Body of pancreas (tissue), 4 donors: ENCODE measurements around the gene SLC13A3. TPM values are rescaled to one million over a fixed set of nuclear protein-coding genes. Genes with fewer than 3 reads are reported as not detected.
A peak's percentile ranks its signal among the peaks of the same experiment; 100 is the strongest.

Experiments
- ATAC-seq: fragments of 150-250 bp; one replicate; pipeline ENCODE4 v1.9.1; 2016
- DNase-seq, 4 donors: peaks; one replicate each; pipeline ENCODE4 v3.0.0-alpha.2; 2019
- H3K27ac ChIP-seq, 4 donors: fragments of 200-600 bp; sonication (generic); 1 replicate in 3 of 4; 2 replicates in 1 of 4; pipeline versions ENCODE4 v1.5.1 to v1.6.1; 2016 to 2019; ENCODE audit warnings: mild to moderate bottlenecking in 1 of 4, mixed read lengths in 1 of 4, moderate library complexity in 1 of 4
- H3K27me3 ChIP-seq, 2 donors: fragments of 200-600 bp; sonication (generic); one replicate each; pipeline ENCODE4 v1.6.0; 2016; ENCODE audit warnings: mild to moderate bottlenecking in 1 of 2
- H3K36me3 ChIP-seq, 2 donors: fragments of 200-600 bp; sonication (generic); replicated peaks in 1 of 2; 2 replicates each; pipeline ENCODE4 v1.5.1; 2016; ENCODE audit warnings: low read depth in 2 of 2; ENCODE audit not compliant: insufficient read depth in 1 of 2
- H3K4me1 ChIP-seq: fragments of 200-600 bp; sonication (generic); one replicate; pipeline ENCODE4 v1.6.0; 2016
- H3K4me3 ChIP-seq, 2 donors: fragments of 200-600 bp; sonication (generic); 1 replicate in 1 of 2; 2 replicates in 1 of 2; pipeline ENCODE4 v1.5.1; 2016 to 2019
- H3K9me3 ChIP-seq, 3 donors: fragments of 200-600 bp; sonication (generic); 1 replicate in 2 of 3; 2 replicates in 1 of 3; pipeline ENCODE4 v1.5.1; 2016
- POLR2A ChIP-seq, 3 donors: fragments of 450-650 bp; IDR thresholded peaks; one replicate each; pipeline ENCODE4 v1.6.1; 2016; ENCODE audit warnings: antibody characterized with exemption in 3 of 3, mild to moderate bottlenecking in 2 of 3
- WGBS, 2 donors: methylation state at CpG; one replicate each; pipeline ENCODE4 v1.1.5; 2017; 5-methylcytosine and 5-hydroxymethylcytosine counted together
- intact Hi-C: fragments of 100-400 bp; cut with DNase I; formaldehyde crosslinking; loops from one replicate; pipeline ENCODE4 v1.15.1; 2023
- total RNA-seq, 2 donors: library from RNA; depleted of rRNA; stranded (reverse); fragments of >200 nt; gene quantifications; one replicate each; pipeline ENCODE4 v1.1.0, GENCODE V29; 2016
- TF ChIP-seq, protein P1 (sequence below), 7 experiments: fragments of 450-650 bp in 4 of 7; fragments of 200-600 bp in 3 of 7; sonication (generic) in 3 of 7; IDR thresholded peaks; one replicate each; pipeline ENCODE4 v1.5.1; 2016 to 2019; ENCODE audit warnings: antibody characterized with exemption in 7 of 7

SLC13A3 gene
- total RNA-seq, 2 donors from 2014 or later = 3.4 to 6.3 TPM

DNA sequence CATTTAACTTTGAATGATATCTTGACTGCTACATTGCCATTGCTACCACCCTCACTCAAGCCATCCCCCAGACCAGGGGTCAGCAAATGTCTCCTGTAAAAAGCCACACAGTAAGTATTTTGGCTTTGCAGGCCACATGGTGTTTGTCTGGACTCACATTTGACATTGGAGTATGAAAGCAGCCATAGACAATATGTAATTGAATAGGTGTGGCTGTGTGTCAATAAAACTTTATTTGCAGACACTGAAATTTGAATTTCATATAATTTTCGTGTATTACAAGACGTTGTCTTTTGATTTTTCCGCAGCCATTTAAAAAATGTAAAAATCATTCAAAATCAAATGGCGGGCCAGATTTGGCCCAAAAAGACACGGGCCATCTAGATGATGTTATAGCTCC lies 64.5 kb downstream of the SLC13A3 start:
- H3K9me3 ChIP-seq = no peaks in the 10 kb centered on the region
- WGBS, 2 donors = 96 to 98% methylated on average over 5 of the region's 5 CpGs
- H3K27me3 ChIP-seq = no peaks in the 10 kb centered on the region
- H3K4me3 ChIP-seq = no peak overlapping the region
- DNase-seq = no peak
- intact Hi-C loops = no loop called here
- no peak for TF ChIP-seq POLR2A (IDR thresholded peaks at IDR 0.05)
- TF ChIP-seq, protein P1, sequence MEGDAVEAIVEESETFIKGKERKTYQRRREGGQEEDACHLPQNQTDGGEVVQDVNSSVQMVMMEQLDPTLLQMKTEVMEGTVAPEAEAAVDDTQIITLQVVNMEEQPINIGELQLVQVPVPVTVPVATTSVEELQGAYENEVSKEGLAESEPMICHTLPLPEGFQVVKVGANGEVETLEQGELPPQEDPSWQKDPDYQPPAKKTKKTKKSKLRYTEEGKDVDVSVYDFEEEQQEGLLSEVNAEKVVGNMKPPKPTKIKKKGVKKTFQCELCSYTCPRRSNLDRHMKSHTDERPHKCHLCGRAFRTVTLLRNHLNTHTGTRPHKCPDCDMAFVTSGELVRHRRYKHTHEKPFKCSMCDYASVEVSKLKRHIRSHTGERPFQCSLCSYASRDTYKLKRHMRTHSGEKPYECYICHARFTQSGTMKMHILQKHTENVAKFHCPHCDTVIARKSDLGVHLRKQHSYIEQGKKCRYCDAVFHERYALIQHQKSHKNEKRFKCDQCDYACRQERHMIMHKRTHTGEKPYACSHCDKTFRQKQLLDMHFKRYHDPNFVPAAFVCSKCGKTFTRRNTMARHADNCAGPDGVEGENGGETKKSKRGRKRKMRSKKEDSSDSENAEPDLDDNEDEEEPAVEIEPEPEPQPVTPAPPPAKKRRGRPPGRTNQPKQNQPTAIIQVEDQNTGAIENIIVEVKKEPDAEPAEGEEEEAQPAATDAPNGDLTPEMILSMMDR (IDR thresholded peaks at IDR 0.05) = no peak
- H3K4me1 ChIP-seq = no peaks in the 10 kb centered on the region
- no peak for ATAC-seq
- H3K36me3 ChIP-seq = no peaks in the 10 kb centered on the region
- no peak overlapping the region for H3K27ac ChIP-seq

DNA sequence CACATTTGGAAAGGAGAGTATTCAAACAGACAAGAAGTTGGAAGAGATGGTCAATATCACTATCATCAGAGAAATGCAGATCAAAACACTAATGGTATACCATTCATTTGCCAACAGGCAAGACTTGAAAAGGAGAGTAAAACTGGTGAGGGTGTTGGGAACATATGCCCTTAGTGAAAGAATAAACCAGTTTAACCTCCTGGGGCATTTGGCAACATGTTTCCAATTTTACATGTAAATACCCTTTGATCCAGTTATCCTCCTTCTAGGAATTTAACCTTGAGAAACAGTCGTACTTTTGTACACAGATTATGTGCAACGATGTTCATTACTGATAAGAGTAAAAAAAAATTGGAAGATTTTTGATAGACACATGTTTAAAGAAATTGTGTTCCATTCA lies 66.8 kb downstream of the SLC13A3 start:
- H3K36me3 ChIP-seq = no peaks in the 10 kb centered on the region
- H3K4me1 ChIP-seq = no peaks in the 10 kb centered on the region
- 17% methylated on average over 2 of the region's 2 CpGs for WGBS, 2 donors
- intact Hi-C loops = no loop called here
- no peak overlapping the region for H3K27ac ChIP-seq
- ATAC-seq (no peak), DNase-seq (no peak)
- TF ChIP-seq, protein P1 (IDR thresholded peaks at IDR 0.05) = no peak
- TF ChIP-seq POLR2A (IDR thresholded peaks at IDR 0.05) = no peak
- no peak overlapping the region for H3K4me3 ChIP-seq
- H3K9me3 ChIP-seq = no peaks in the 10 kb centered on the region
- H3K27me3 ChIP-seq = no peaks in the 10 kb centered on the region

DNA sequence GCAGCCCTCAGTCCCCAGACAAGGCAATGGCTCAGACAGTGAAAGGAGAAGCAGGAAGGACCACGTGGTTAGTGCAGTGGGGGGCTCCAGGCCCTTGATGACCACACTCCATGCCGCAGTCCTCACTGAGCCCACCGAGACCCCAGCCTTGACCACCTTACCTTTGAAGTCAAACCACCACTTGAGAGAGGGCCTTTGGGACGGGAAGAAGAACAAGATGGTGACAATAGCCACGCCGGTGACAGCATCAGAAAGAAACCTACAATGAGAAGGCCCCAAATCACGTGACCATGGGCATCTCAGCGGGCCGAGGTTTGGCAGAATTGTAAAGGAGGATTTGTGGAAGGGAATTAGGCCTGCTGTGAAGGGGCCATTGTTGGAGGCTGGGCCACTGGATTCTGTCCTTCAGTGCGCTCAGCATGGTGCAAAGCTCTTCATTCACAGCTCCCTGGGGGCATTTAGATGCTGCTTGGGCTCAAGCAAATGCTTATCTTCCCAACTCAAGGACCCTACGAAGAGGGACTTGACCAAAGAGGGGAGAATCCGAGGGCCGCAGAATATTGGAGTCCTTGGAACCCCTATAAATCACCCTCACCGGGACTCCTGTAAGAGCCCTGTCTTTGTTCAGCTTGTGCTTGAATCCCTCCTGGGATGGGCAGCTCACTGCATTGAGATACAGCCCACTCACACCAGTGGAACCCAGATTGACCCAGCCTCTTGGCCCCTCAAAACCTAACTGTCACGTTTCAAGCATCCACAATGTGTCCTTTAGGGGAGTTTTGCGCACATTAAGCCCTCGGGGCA lies 67.6 kb downstream of the SLC13A3 start:
- ATAC-seq (no peak), DNase-seq (no peak)
- Histone ChIP-seq H3K27me3 (no peaks in the 10 kb centered on the region), H3K9me3 (no peaks in the 10 kb centered on the region), H3K36me3 (no peaks in the 10 kb centered on the region), H3K27ac (no peak overlapping the region), H3K4me3 (no peak overlapping the region), H3K4me1 (no peaks in the 10 kb centered on the region)
- WGBS, 2 donors = 85 to 88% methylated on average over 16 to 17 of the region's 17 CpGs
- intact Hi-C loops = no loop called here
- TF ChIP-seq, protein P1 (IDR thresholded peaks at IDR 0.05) = no peak
- no peak for TF ChIP-seq POLR2A (IDR thresholded peaks at IDR 0.05)

DNA sequence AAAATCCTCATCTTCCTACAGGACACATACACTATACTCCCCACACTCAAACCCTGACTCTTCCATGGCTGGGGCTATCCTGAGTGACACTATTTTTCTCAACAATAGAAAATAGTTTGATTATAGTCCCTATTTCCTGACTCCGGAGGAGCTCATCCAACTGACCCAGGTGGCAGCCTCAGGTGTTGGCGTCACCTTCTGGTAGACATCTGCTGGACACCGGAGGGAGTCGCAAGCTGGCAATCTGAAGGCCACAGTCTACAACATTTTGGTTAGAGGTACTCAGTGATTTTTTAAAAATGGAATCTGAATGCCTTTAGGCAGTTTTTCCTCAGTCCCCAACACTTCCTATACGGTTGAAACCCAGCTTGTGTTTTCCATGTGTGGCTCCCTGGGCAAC lies 68.6 kb downstream of the SLC13A3 start:
- H3K27ac ChIP-seq = no peak overlapping the region
- intact Hi-C loops = no loop called here
- TF ChIP-seq, protein P1 (IDR thresholded peaks at IDR 0.05) = no peak
- TF ChIP-seq POLR2A (IDR thresholded peaks at IDR 0.05) = no peak
- no peaks in the 10 kb centered on the region for H3K27me3 ChIP-seq
- H3K9me3 ChIP-seq = no peaks in the 10 kb centered on the region
- WGBS, 2 donors = 89 to 91% methylated on average over 5 of the region's 5 CpGs
- ATAC-seq (no peak), DNase-seq (no peak)
- H3K36me3 ChIP-seq = no peaks in the 10 kb centered on the region
- no peak overlapping the region for H3K4me3 ChIP-seq
- H3K4me1 ChIP-seq = no peaks in the 10 kb centered on the region

DNA sequence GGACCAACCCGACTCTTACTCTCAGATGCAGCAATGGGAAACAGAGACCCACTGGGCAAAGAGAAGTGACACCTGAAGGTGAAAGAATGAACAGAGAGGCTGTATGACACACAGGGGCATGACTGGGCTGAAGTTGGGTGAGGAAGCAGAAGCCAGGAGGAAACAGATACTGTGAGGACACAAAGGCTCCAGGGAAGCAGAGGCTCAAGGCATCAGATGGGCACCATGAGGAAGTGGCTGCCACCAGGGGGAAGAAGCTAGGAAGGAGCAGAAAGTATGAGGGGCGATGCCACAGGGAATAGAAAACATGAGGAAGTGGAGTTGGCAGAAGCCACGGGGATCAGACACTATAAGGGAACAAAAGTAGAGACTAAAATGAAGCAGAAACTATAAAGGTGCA lies 69.9 kb downstream of the SLC13A3 start:
- no peak overlapping the region for H3K4me3 ChIP-seq
- intact Hi-C loops = no loop called here
- WGBS, 2 donors = 80 to 88% methylated on average over 3 of the region's 3 CpGs
- H3K36me3 ChIP-seq = no peaks in the 10 kb centered on the region
- no peak for DNase-seq
- no peaks in the 10 kb centered on the region for H3K27me3 ChIP-seq
- H3K27ac ChIP-seq = no peak overlapping the region
- no peaks in the 10 kb centered on the region for H3K9me3 ChIP-seq
- no peak for TF ChIP-seq POLR2A (IDR thresholded peaks at IDR 0.05)
- TF ChIP-seq, protein P1 (IDR thresholded peaks at IDR 0.05) = peak in 1 of 7 experiments; percentile 12
- ATAC-seq = no peak
- H3K4me1 ChIP-seq = no peaks in the 10 kb centered on the region
